Lower leg skin (tissue), 4 donors: ENCODE results near the gene INF2. TPM values are rescaled to one million over a fixed set of nuclear protein-coding genes. Genes with fewer than 3 reads are reported as not detected.
"Not testable (repeated sequence)": the region's sequence is repeated elsewhere in the genome, so short reads cannot be mapped to it uniquely, and the experiment has no call there.

ENCODE experiments used
- DNase-seq, 2 donors: peaks; one replicate each; pipeline ENCODE4 v3.0.0-alpha.2; 2019; ENCODE audit warnings: low spot score in 2 of 2
- H3K4me3 ChIP-seq: fragments of 200-600 bp; sonication (generic); 2 replicates; pipeline ENCODE4 v1.5.1; 2017; ENCODE audit warnings: mild to moderate bottlenecking, low read depth; ENCODE audit not compliant: poor library complexity, severe bottlenecking
- POLR2A ChIP-seq, 2 donors: fragments of 450-650 bp; IDR thresholded peaks; one replicate each; pipeline ENCODE4 v1.6.1; 2016 to 2017; ENCODE audit warnings: antibody characterized with exemption in 2 of 2, mild to moderate bottlenecking in 1 of 2, moderate library complexity in 1 of 2
- WGBS, 2 donors: methylation state at CpG; one replicate each; pipeline ENCODE4 v1.1.5; 2018; 5-methylcytosine and 5-hydroxymethylcytosine counted together
- intact Hi-C: fragments of 100-400 bp; cut with DNase I; formaldehyde crosslinking; loops from one replicate; pipeline ENCODE4 v1.15.0; 2023; ENCODE audit warnings: low total_unique reads
- total RNA-seq, 4 donors: library from RNA; depleted of rRNA; stranded (reverse); fragments of >200 nt; gene quantifications; one replicate each; pipeline ENCODE4 v1.1.0, GENCODE V29; 2016
- TF ChIP-seq, protein P1 (sequence below), 3 donors: fragments of 450-650 bp; IDR thresholded peaks; one replicate each; pipeline ENCODE4 v1.5.1; 2016; ENCODE audit warnings: antibody characterized with exemption in 3 of 3, mild to moderate bottlenecking in 3 of 3, moderate library complexity in 2 of 3

The INF2 gene
- total RNA-seq, 4 donors from 2014 or later, result 63.8 to 121 (median 83.9) TPM

DNA sequence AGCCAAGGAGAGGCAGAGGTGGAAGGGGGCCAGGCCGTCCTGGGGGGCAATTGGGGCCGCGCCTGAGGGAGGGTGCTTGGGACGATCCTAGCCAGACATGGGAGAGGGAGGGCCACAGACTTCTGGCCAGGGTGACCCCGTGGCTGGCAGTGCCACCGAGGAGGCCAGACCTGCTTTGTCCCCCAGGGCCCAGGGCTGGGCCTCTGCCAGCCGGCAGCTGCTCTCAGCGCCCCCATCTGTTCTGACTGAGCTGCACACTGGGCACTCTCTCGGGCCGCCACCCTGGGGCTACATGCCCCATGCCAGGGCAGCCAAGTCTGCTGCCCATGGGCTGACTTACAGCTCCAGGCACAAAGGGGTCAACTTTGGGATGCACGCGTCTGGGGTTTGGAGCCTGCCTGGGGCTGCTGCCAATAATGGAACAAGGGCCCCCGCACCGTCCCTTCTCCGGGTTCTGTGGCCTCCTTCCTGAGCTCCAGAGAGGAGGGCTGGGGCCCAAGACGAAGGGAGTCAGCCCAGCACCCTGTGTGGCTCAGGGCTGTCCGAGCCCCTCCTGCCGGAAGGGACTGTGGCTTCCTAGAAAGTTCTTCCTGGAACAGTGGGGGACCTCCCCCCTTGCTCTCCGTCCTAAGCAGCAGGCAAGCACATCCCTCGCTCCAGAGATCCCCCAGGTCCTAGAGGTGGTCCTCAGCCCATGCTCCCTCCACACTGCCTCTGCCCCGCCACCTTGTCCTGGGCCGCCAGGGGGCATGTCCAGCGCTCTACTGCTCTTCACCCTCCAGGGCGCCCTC is 35.8 kb downstream of the INF2 start:
- 38 to 39% methylated on average over 15 to 18 of the region's 24 CpGs for WGBS, 2 donors
- H3K4me3 ChIP-seq, result no peak overlapping the region
- intact Hi-C loops, result no loop called here
- DNase-seq, result no peak
- TF ChIP-seq POLR2A (IDR thresholded peaks at IDR 0.05), result no peak
- TF ChIP-seq, protein P1, sequence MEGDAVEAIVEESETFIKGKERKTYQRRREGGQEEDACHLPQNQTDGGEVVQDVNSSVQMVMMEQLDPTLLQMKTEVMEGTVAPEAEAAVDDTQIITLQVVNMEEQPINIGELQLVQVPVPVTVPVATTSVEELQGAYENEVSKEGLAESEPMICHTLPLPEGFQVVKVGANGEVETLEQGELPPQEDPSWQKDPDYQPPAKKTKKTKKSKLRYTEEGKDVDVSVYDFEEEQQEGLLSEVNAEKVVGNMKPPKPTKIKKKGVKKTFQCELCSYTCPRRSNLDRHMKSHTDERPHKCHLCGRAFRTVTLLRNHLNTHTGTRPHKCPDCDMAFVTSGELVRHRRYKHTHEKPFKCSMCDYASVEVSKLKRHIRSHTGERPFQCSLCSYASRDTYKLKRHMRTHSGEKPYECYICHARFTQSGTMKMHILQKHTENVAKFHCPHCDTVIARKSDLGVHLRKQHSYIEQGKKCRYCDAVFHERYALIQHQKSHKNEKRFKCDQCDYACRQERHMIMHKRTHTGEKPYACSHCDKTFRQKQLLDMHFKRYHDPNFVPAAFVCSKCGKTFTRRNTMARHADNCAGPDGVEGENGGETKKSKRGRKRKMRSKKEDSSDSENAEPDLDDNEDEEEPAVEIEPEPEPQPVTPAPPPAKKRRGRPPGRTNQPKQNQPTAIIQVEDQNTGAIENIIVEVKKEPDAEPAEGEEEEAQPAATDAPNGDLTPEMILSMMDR (IDR thresholded peaks at IDR 0.05), result no peak

DNA sequence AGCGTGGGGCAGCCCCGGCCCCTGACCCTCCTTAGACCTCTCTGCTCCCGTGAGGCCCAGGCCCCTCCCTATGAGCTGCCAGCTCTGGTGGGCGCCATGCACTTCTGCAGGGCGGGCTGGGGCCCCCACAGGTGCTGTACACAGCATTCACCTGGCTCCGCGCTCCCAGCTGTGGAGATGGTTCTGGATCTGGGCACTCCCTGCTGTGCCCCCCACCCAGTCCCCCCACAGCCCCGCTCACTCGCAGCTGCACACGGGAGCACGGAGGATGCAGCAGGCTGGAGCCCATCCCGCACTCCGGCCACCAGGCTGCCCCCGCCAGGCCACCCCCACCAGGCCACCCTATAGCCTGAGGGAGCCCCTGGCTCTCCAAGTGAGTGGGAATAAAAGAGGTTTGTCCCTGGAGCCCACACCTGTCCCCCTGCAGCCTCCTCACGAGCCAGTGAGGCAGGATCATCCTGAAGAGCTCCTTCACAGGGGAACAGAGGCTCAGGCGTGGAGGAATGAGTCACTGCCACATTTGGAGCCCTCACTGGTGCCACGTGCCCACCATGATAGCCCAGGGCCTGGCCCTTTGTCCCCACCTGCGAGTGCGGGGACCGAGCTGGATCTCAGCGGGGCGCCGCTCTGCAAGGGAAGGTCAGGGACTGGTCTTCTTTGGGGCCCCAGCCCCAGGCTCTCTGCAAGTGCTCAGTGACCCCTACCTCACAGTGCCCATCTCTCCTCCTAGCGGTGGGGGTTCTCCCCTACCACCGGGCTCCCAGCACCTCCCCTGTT is 36.5 kb downstream of the INF2 start:
- no peak for DNase-seq
- 78 to 80% methylated on average over 15 to 25 of the region's 25 CpGs for WGBS, 2 donors
- intact Hi-C loops, result no loop called here
- TF ChIP-seq, protein P1 (IDR thresholded peaks at IDR 0.05), result no peak
- no peak for TF ChIP-seq POLR2A (IDR thresholded peaks at IDR 0.05)
- no peak overlapping the region for H3K4me3 ChIP-seq

DNA sequence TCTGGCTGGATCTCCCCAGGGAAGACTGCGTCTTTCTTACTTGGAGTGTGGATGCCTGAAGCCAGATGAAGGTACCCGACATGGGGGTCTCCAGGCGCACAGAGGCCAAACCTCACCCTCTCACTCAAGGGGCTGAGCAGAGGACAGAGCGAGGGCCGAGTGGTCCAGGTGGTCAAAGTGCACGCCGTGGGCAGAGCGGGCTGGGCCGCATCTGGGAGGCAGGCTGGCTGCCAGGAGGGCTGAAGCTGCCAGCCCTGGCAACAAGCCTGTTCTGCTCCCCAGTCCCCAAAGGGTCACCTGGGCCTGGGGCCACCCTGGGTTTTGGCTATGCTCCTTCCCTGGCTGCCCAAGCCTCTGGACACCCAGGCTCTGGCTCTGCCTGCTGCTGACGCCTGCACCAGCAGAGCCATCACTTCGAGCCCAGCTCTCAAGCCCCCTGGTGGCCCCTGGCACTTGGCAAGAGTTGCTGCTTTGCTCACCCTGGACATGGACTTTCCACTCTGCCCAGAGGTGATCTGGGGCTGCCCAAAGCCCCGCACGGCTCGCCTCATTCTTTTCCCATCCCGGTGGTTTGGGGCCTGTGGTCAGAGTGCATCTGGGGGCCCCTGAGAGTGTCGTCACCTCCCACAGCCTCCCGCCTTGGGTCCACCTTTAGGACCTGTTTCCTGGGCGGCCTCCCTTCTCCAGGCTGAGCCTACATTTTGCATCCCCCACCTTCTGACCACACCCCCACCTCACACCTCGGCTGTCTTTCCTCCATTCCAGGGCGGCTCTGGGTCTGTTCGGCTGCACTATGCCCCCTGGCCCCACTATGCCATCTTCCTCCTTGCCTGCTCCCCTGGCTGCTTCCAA is 37.4 kb downstream of the INF2 start:
- 79 to 87% methylated on average over 20 of the region's 21 CpGs for WGBS, 2 donors
- TF ChIP-seq, protein P1 (IDR thresholded peaks at IDR 0.05), result no peak
- no peak for TF ChIP-seq POLR2A (IDR thresholded peaks at IDR 0.05)
- intact Hi-C loops, result no loop called here
- H3K4me3 ChIP-seq, result no peak overlapping the region
- DNase-seq, result no peak

DNA sequence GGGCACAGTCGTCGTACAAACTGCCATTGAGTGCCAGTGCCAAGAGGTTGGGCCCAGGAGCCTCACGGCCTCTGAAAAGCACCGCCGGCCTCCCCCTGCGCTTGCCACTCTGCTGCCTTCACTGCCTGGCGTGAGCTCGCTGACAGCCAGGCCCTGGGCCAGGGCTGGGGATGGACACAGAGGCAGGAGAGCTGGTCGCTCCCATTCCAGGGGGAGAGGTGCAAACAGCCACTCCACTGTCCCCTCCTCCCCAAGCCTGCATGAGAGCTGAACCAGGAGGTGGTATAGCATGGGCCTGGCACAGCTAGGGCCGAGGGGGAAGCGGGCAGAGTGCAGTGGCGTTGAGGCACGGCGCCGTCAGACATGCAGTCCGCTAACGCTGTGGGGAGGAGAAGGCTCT is 39.2 kb downstream of the INF2 start:
- intact Hi-C loops, result no loop called here
- 86% methylated on average over 15 to 17 of the region's 17 CpGs for WGBS, 2 donors

DNA sequence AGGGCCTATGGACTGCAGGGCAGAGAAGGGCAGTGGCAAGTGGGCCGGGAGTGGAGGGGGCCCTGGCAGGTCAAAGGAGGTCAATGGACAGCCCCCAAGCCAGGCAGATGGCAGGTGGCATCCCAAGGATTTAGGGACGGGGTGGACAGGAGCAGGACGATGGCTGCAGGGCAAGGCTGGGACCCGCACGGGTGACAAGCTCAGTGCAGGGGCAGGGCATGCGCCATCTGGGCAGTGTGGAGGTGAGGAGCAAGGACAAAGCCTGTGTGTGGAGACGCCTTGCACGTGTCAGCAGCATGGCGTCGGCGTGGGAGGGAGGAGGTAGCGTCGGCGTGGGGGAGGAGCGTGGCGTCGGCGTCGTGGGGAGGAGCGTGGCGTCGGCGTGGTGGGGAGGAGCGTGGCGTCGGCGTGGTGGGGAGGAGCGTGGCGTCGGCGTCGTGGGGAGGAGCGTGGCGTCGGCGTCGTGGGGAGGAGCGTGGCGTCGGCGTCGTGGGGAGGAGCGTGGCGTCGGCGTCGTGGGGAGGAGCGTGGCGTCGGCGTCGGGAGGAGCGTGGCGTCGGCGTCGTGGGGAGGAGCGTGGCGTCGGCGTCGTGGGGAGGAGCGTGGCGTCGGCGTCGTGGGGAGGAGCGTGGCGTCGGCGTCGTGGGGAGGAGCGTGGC is 39.9 kb downstream of the INF2 start:
- H3K4me3 ChIP-seq, DNase-seq, intact Hi-C loops: not testable (repeated sequence)
- WGBS, 2 donors, result 88 to 91% methylated on average over 25 to 36 of the region's 73 CpGs

More for the DNA sequence above, 39.2 kb downstream of the INF2 start:
- no peak overlapping the region for H3K4me3 ChIP-seq
- TF ChIP-seq POLR2A (IDR thresholded peaks at IDR 0.05), result no peak
- TF ChIP-seq, protein P1 (IDR thresholded peaks at IDR 0.05), result no peak
- DNase-seq, result no peak
